Endodermal cell (in vitro differentiated cells): ENCODE results near the gene CR1L. TPM values are rescaled to one million over a fixed set of nuclear protein-coding genes. Genes with fewer than 3 reads are reported as not detected.
"Not testable (repeated sequence)": the region's sequence is repeated elsewhere in the genome, so short reads cannot be mapped to it uniquely, and the experiment has no call there.

Source experiments
- DNase-seq: peaks from one replicate; pipeline ENCODE4 v3.0.0-alpha.2; 2017
- H3K27ac ChIP-seq: 2 replicates; pipeline ENCODE4 v1.5.1; 2013; ENCODE audit warnings: mild to moderate bottlenecking, low read depth, low read length, moderate library complexity
- H3K27me3 ChIP-seq: 2 replicates; pipeline ENCODE4 v1.6.1; 2013; ENCODE audit warnings: mild to moderate bottlenecking, low read length, moderate library complexity; ENCODE audit not compliant: insufficient read depth, control insufficient read depth, poor library complexity, severe bottlenecking
- H3K36me3 ChIP-seq: 2 replicates; pipeline ENCODE4 v1.7.0; 2013; ENCODE audit warnings: mild to moderate bottlenecking, low read length, moderate library complexity; ENCODE audit not compliant: control insufficient read depth, insufficient read depth
- H3K4me1 ChIP-seq: one replicate; pipeline ENCODE4 v1.7.0; 2013; ENCODE audit warnings: low read length; ENCODE audit not compliant: control insufficient read depth, insufficient read depth
- H3K4me3 ChIP-seq: 2 replicates; pipeline ENCODE4 v1.5.1; 2013; ENCODE audit warnings: mild to moderate bottlenecking, low read length, moderate library complexity
- H3K9ac ChIP-seq: 2 replicates; pipeline ENCODE4 v1.6.1; 2013; ENCODE audit warnings: mild to moderate bottlenecking, low read length, moderate library complexity; ENCODE audit not compliant: poor library complexity, severe bottlenecking; ENCODE audit errors: extremely low read depth
- H3K9me3 ChIP-seq: 2 replicates; pipeline ENCODE4 v1.6.1; 2013; ENCODE audit warnings: mild to moderate bottlenecking, low read length, moderate library complexity; ENCODE audit not compliant: control insufficient read depth
- H3K27ac Mint-ChIP-seq: 2 replicates; pipeline ENCODE4 v1.8.0; 2020; ENCODE audit warnings: mixed read lengths
- H3K27me3 Mint-ChIP-seq: 2 replicates; pipeline ENCODE4 v1.8.0; 2021; ENCODE audit warnings: mild to moderate bottlenecking, mixed read lengths; ENCODE audit not compliant: insufficient read depth
- H3K36me3 Mint-ChIP-seq: 2 replicates; pipeline ENCODE4 v1.8.0; 2020; ENCODE audit warnings: low read depth, mixed read lengths
- H3K4me1 Mint-ChIP-seq: 2 replicates; pipeline ENCODE4 v1.8.0; 2020; ENCODE audit warnings: mixed read lengths
- H3K4me3 Mint-ChIP-seq: 2 replicates; pipeline ENCODE4 v1.8.0; 2020; ENCODE audit warnings: mild to moderate bottlenecking, moderate library complexity, mixed read lengths
- H3K9me3 Mint-ChIP-seq: 2 replicates; pipeline ENCODE4 v1.8.0; 2020; ENCODE audit warnings: mild to moderate bottlenecking, mixed read lengths
- CTCF ChIP-seq: fragments of 200-600 bp; sonication (generic); conservative IDR thresholded peaks from 2 replicates; pipeline ENCODE4 v1.5.0; 2021; ENCODE audit warnings: antibody characterized with exemption, mild to moderate bottlenecking
- WGBS, 2 experiments: methylation state at CpG; one replicate each; pipeline versions ENCODE4 v1.1.5 to v1.1.7; 2013; ENCODE audit warnings: missing lambda C conversion rate in 2 of 2, mixed read lengths in 1 of 2; ENCODE audit not compliant: insufficient coverage in 1 of 2, insufficient read length in 1 of 2; 5-methylcytosine and 5-hydroxymethylcytosine counted together
- total RNA-seq, 2 donors: library from RNA; stranded (reverse); fragmentation: NEBNext Ultra II Directional in 1 of 2; extraction: Animal tissue kit (Norgen Biotek cat#: 25700) in 1 of 2; gene quantifications; 2 replicates in 1 of 2; 3 replicates in 1 of 2; pipeline ENCODE4 v1.2.1, GENCODE V29; 2021

The CR1L gene
- total RNA-seq, 2 donors from 2014 or later = 1.9 TPM; not detected in 1

GRCh38 chr1:207676153-207676552 lies 31.2 kb downstream of the CR1L start:
- 96 to 100% methylated on average over 4 of the region's 4 CpGs for WGBS, 2 experiments
- no peak for DNase-seq

GRCh38 chr1:207680590-207681388 lies 35.9 kb downstream of the CR1L start:
- WGBS, 2 experiments = 82 to 83% methylated on average over 3 to 5 of the region's 6 CpGs
- H3K27me3 Mint-ChIP-seq, H3K27me3 ChIP-seq, H3K36me3 Mint-ChIP-seq, H3K4me3 ChIP-seq, H3K4me1 Mint-ChIP-seq, H3K27ac Mint-ChIP-seq, H3K9me3 ChIP-seq, H3K36me3 ChIP-seq, H3K9ac ChIP-seq, DNase-seq, H3K4me1 ChIP-seq, H3K27ac ChIP-seq, H3K4me3 Mint-ChIP-seq: not testable (repeated sequence)
- H3K9me3 Mint-ChIP-seq = peaks cover 15% of the 10 kb centered on the region

More at GRCh38 chr1:207676153-207676552, 31.2 kb downstream of the CR1L start:
- no peak overlapping the region for H3K9ac ChIP-seq
- no peak overlapping the region for H3K4me3 Mint-ChIP-seq
- no peaks in the 10 kb centered on the region for H3K4me1 ChIP-seq
- H3K4me1 Mint-ChIP-seq = peaks cover 4% of the 10 kb centered on the region
- peaks cover 2% of the 10 kb centered on the region for H3K36me3 Mint-ChIP-seq
- no peaks in the 10 kb centered on the region for H3K36me3 ChIP-seq
- no peak overlapping the region for H3K4me3 ChIP-seq
- H3K27ac ChIP-seq = no peak overlapping the region
- H3K27ac Mint-ChIP-seq = no peak overlapping the region
- H3K27me3 ChIP-seq = peaks cover 4% of the 10 kb centered on the region
- no peaks in the 10 kb centered on the region for H3K9me3 ChIP-seq
- H3K9me3 Mint-ChIP-seq = peaks cover 16% of the 10 kb centered on the region
- peaks cover 2% of the 10 kb centered on the region for H3K27me3 Mint-ChIP-seq
- TF ChIP-seq CTCF = no peak

- 89 to 92% methylated on average over 5 to 6 of the region's 6 CpGs for WGBS, 2 experiments
- not testable (repeated sequence) for DNase-seq, H3K9me3 Mint-ChIP-seq, H3K27me3 ChIP-seq, H3K9me3 ChIP-seq, H3K27ac Mint-ChIP-seq, H3K36me3 Mint-ChIP-seq, H3K4me3 Mint-ChIP-seq, H3K27me3 Mint-ChIP-seq, H3K27ac ChIP-seq, H3K4me3 ChIP-seq, H3K9ac ChIP-seq, H3K4me1 ChIP-seq, H3K4me1 Mint-ChIP-seq, H3K36me3 ChIP-seq
Measured at GRCh38 chr1:207682872-207683434, 38.0 kb downstream of the CR1L start.

- DNase-seq, H3K9ac ChIP-seq, H3K36me3 Mint-ChIP-seq, H3K27ac Mint-ChIP-seq, H3K9me3 ChIP-seq, H3K9me3 Mint-ChIP-seq, H3K27me3 Mint-ChIP-seq, H3K4me1 Mint-ChIP-seq, H3K4me1 ChIP-seq, H3K36me3 ChIP-seq, H3K27ac ChIP-seq, H3K4me3 Mint-ChIP-seq, H3K27me3 ChIP-seq, H3K4me3 ChIP-seq: not testable (repeated sequence)
- 92 to 98% methylated on average over 4 of the region's 4 CpGs for WGBS, 2 experiments
Measured at GRCh38 chr1:207690551-207690950, 45.6 kb downstream of the CR1L start.
